Panc1 (cell line): Measurements from ENCODE around the gene L2HGDH. TPM values are rescaled to one million over a fixed set of nuclear protein-coding genes. Genes with fewer than 3 reads are reported as not detected.

Experiments used
- ATAC-seq: fragments of 200-7000 bp; cut with Tn5 transposase; 2 replicates; pipeline ENCODE4 v1.9.1; 2020; ENCODE audit warnings: mild to moderate bottlenecking, moderate library complexity
- BruUV-seq: library from RNA; stranded (reverse); fragments of 400-500 nt; replicated peaks from 2 replicates; lab custom pipeline; 2021; lab: Mats Ljungman, UMichigan
- CTCF ChIA-PET: fragments of 300-600 bp; sonication (Branson Sonifier 250); formaldehyde crosslinking; loops from one replicate; lab custom pipeline; 2022; ENCODE audit warnings: antibody characterized with exemption; lab: Charles Lee
- POLR2A ChIA-PET: fragments of 300-600 bp; sonication (Branson Sonifier 250); formaldehyde crosslinking; loops from one replicate; lab custom pipeline; 2022; ENCODE audit warnings: antibody characterized with exemption; lab: Charles Lee
- DNase-seq: peaks from one replicate; pipeline ENCODE4 v3.0.0-alpha.2; 2010; ENCODE audit warnings: low read depth, low spot score
- H3K27ac ChIP-seq: 2 replicates; pipeline ENCODE4 v1.5.1; 2011; ENCODE audit warnings: mild to moderate bottlenecking, low read length, inconsistent platforms
- H3K27me3 ChIP-seq: fragments of 200-500 bp; sonication (Bioruptor generic); 2 replicates; pipeline ENCODE4 v1.6.0; 2014; ENCODE audit warnings: low read length, inconsistent platforms; ENCODE audit not compliant: control insufficient read depth, insufficient read depth
- H3K36me3 ChIP-seq: fragments of 200-500 bp; sonication (Bioruptor generic); 2 replicates; pipeline ENCODE4 v1.5.1; 2014; ENCODE audit warnings: inconsistent platforms, mild to moderate bottlenecking, low read length, moderate library complexity; ENCODE audit not compliant: control insufficient read depth, insufficient read depth
- H3K4me1 ChIP-seq: 2 replicates; pipeline ENCODE4 v1.5.1; 2011; ENCODE audit warnings: inconsistent platforms, mild to moderate bottlenecking, low read length, moderate library complexity; ENCODE audit not compliant: control insufficient read depth, insufficient read depth
- H3K4me3 ChIP-seq, 2 experiments: 2 replicates each; pipeline ENCODE4 v1.5.1; 2011 to 2012; ENCODE audit warnings: low read depth in 2 of 2, low read length in 2 of 2, mild to moderate bottlenecking in 2 of 2, inconsistent platforms in 1 of 2, moderate library complexity in 1 of 2
- H3K9me3 ChIP-seq: fragments of 200-500 bp; sonication (Bioruptor generic); 2 replicates; pipeline ENCODE4 v1.5.1; 2014; ENCODE audit warnings: low read depth, mild to moderate bottlenecking, inconsistent platforms, low read length, moderate library complexity; ENCODE audit not compliant: control insufficient read depth, insufficient read depth
- CTCF ChIP-seq: fragments of 450-650 bp; IDR thresholded peaks from 2 replicates; pipeline ENCODE4 v1.5.1; 2017; ENCODE audit warnings: mild to moderate bottlenecking
- POLR2AphosphoS5 ChIP-seq: IDR thresholded peaks from 2 replicates; pipeline ENCODE4 v1.6.1; 2012; ENCODE audit warnings: mild to moderate bottlenecking, low read depth, low read length, moderate library complexity
- SIN3A ChIP-seq: IDR thresholded peaks from 2 replicates; pipeline ENCODE4 v1.6.1; 2012; ENCODE audit warnings: low read depth, mild to moderate bottlenecking, low read length, moderate library complexity, borderline replicate concordance; ENCODE audit not compliant: insufficient read depth
- TCF7L2 ChIP-seq: IDR thresholded peaks from 2 replicates; pipeline ENCODE4 v1.6.1; 2011; ENCODE audit warnings: mild to moderate bottlenecking, low read depth, low read length, inconsistent platforms
- in situ Hi-C: cut with HindIII; loops from 2 replicates; pipeline ENCODE4 v1.10.0; 2016; ENCODE audit warnings: low sequenced_read_pairs, low pct_unique_long_range_greater_than_20kb
- intact Hi-C: fragments of 100-400 bp; cut with micrococcal nuclease; formaldehyde crosslinking; loops from one replicate; pipeline ENCODE4 v1.10.0; 2022; ENCODE audit not compliant: unreplicated experiment
- total RNA-seq: library from RNA; stranded (reverse); gene quantifications from one replicate; pipeline ENCODE4 v1.2.1, GENCODE V29; 2021; ENCODE audit not compliant: unreplicated experiment
- TF ChIP-seq, protein P1 (sequence below), 2 experiments: IDR thresholded peaks; 2 replicates each; pipeline ENCODE4 v1.6.1; 2011 to 2012; ENCODE audit warnings: low read depth in 2 of 2, control low read depth in 1 of 2, low read length in 1 of 2, mild to moderate bottlenecking in 1 of 2, moderate library complexity in 1 of 2; ENCODE audit not compliant: insufficient read depth in 1 of 2

The L2HGDH gene
- total RNA-seq, 1 experiment from 2014 or later: 15.0 TPM

DNA sequence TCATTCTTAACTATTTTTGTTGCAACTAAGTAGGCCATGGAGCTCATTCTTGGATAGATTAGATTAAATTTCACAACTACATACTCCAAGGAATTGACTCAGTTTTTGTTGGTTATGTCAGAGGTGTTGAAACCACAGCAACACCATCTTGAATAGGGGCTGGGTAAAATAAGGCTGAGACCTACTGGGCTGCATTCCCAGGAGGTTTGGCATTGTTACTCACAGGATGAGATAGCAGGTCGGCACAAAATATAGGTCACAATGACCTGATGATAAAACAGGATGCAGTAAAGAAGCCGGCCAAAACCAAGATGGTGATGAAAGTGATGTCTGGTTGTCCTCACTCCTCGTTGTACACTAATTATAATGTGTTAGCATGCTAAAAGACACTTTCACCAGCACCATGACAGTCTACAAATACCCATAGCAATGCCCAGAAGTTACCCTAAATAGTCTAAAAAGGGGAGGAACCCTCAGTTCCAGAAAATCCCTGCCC is 21.0 kb upstream of the L2HGDH start:
- no peaks in the 10 kb centered on the region for H3K9me3 ChIP-seq

GRCh38 chr14:50331596-50331995 is 19.6 kb upstream of the L2HGDH start:
- Histone ChIP-seq H3K36me3 (peaks cover 3% of the 10 kb centered on the region; the same call in 1 of the 2 replicates), H3K27me3 (no peaks in the 10 kb centered on the region), H3K4me3 (no peak overlapping the region), H3K4me1 (no peaks in the 10 kb centered on the region; the same call in 1 of the 2 replicates), H3K9me3 (no peaks in the 10 kb centered on the region), H3K27ac (no peak overlapping the region)
- TF ChIP-seq POLR2AphosphoS5 (no peak), CTCF (no peak), SIN3A (no peak), TCF7L2 (no peak)
- TF ChIP-seq, protein P1, sequence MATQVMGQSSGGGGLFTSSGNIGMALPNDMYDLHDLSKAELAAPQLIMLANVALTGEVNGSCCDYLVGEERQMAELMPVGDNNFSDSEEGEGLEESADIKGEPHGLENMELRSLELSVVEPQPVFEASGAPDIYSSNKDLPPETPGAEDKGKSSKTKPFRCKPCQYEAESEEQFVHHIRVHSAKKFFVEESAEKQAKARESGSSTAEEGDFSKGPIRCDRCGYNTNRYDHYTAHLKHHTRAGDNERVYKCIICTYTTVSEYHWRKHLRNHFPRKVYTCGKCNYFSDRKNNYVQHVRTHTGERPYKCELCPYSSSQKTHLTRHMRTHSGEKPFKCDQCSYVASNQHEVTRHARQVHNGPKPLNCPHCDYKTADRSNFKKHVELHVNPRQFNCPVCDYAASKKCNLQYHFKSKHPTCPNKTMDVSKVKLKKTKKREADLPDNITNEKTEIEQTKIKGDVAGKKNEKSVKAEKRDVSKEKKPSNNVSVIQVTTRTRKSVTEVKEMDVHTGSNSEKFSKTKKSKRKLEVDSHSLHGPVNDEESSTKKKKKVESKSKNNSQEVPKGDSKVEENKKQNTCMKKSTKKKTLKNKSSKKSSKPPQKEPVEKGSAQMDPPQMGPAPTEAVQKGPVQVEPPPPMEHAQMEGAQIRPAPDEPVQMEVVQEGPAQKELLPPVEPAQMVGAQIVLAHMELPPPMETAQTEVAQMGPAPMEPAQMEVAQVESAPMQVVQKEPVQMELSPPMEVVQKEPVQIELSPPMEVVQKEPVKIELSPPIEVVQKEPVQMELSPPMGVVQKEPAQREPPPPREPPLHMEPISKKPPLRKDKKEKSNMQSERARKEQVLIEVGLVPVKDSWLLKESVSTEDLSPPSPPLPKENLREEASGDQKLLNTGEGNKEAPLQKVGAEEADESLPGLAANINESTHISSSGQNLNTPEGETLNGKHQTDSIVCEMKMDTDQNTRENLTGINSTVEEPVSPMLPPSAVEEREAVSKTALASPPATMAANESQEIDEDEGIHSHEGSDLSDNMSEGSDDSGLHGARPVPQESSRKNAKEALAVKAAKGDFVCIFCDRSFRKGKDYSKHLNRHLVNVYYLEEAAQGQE (IDR thresholded peaks at IDR 0.05; ENCODE audit: insufficient read depth in 1 of 2, low read depth in 2 of 2, low read length in 1 of 2): no peak
- intact Hi-C loops (no loop called here), in situ Hi-C loops (no loop called here)
- POLR2A ChIA-PET: interaction anchor here (0.6 kb wide), 1 partner anchor 22 kb away, joined by 3 read pairs; no protein-coding TSS in a partner anchor
- DNase-seq (no peak), ATAC-seq (no peak)
- CTCF ChIA-PET: interaction anchor here (0.5 to 1.0 kb wide), 2 partner anchors 11 to 150 kb away, joined by 4 read pairs; no protein-coding TSS in a partner anchor
- BruUV-seq: no TSS peak

More for the DNA sequence above, 21.0 kb upstream of the L2HGDH start:
- BruUV-seq: no TSS peak
- in situ Hi-C loops (no loop called here), intact Hi-C loops (no loop called here)
- TF ChIP-seq TCF7L2 (no peak), SIN3A (no peak), POLR2AphosphoS5 (no peak), CTCF (no peak)
- TF ChIP-seq, protein P1 (IDR thresholded peaks at IDR 0.05; ENCODE audit: insufficient read depth in 1 of 2, low read depth in 2 of 2, low read length in 1 of 2): no peak
- no peak overlapping the region for H3K27ac ChIP-seq
- ATAC-seq (no peak), DNase-seq (no peak)
- ChIA-PET POLR2A (interaction anchor here (0.6 kb wide), 1 partner anchor 28 kb away, joined by 8 read pairs; no protein-coding TSS in a partner anchor), CTCF (no interaction called here)
- H3K4me3 ChIP-seq: no peak overlapping the region
- peaks cover 3% of the 10 kb centered on the region; the same call in 1 of the 2 replicates for H3K36me3 ChIP-seq
- H3K4me1 ChIP-seq: no peaks in the 10 kb centered on the region; the same call in 1 of the 2 replicates
- H3K27me3 ChIP-seq: no peaks in the 10 kb centered on the region
